GM21737 (cell line): ENCODE results near the gene U2AF2.
A peak's percentile ranks its signal among the peaks of the same experiment; 100 is the strongest.

Source experiments
- ATAC-seq: cut with Tn5 transposase; IDR thresholded peaks from one replicate; pipeline ENCODE4 v1.9.1; 2021; ENCODE audit warnings: mild to moderate bottlenecking, moderate library complexity; ENCODE audit not compliant: unreplicated experiment

U2AF2 gene

DNA sequence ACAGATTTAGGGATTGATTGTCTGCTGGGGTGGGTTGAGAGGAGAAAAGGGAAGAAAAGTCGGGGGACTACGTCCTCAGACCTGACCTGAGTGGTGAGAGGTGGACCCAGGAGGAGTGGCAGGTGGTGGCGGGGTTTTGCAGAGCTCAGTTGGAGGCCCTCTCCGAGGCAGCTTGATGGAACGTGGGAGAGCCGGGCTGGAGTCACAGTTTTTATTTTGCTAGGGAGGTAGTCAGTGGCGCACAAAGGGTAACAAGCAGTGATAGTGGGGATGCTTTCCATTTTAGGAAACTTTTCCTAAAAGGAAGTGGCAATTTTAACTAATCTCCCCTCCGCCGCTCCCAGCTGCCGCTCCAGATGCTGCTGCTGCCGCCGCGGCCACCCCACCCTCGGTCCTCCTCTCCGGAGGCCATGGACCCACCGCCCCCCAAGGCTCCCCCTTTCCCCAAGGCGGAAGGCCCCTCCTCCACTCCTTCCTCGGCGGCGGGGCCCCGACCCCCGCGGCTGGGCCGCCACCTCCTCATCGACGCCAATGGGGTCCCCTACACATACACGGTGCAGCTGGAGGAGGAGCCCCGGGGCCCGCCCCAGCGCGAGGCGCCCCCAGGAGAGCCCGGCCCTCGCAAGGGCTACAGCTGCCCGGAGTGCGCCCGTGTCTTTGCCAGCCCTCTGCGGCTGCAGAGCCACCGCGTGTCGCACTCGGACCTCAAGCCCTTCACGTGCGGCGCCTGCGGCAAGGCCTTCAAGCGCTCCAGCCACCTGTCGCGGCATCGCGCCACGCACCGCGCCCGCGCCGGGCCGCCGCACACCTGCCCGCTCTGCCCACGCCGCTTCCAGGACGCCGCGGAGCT, 12.5 kb upstream of the U2AF2 start:
- no peak for ATAC-seq

DNA sequence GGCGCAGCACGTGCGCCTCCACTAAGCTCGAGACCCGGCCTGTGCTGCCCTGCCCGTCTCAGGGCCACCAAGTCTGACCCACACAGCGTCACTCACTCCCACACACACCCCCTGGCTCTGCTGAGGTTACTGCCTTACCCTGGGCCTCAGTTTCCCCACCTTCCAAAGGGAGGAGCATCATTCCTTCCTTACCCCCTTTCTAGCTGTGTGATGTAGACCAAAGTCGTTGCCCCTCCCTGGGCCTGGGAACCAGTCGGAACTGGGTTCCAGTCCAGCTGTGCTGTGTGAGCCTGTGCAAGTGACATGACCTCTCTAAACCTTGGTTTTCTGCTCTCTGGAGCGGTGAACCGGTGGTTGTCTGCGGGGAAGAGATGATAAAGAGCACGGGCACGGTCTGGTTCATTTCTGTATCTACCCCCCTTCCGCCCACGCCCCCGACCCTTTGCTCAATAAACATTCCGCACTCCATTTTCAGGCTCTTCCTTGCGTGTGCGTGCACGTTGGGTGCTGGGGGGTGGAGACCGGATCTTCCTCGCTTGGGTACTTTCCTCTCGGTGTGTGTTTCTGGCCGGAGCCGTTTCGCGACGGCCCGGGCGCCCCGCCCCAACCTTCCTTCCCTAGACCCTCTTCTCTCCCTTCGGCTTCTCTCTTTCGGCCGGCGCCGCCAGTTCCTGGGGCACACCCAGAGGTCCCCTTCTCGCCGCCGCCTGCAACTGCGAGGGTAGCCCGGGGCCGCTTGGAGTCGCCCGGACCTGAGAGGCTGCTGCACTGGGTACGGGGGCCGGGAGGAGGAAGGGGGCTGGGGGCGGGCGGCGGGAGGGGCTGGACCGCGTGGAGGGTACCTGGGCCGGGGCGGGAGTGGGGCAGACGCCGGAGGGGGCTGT, 11.6 kb upstream of the U2AF2 start, which contains the start of gene ZNF581:
Gene ZNF581, plus strand, starts transcription at position 647 of the 884 bp plus-strand sequence. CDS start 923 bp downstream, outside the sequence.
- no peak for ATAC-seq

DNA sequence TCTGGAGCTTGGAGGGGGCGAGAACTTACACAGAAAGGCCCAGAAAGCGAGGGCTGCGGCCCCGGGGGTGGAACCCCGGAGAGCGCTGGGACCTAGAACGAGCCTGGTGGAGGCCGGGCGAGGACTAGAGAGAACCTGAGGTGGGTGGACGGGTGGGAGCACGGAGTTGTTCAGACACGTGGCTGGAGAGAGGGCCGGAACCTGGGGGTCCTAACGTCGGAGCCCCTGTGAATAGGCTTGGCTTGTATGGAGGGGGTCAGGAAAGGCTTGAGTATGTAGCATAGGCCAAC, 11.0 kb upstream of the U2AF2 start:
- ATAC-seq = no peak

DNA sequence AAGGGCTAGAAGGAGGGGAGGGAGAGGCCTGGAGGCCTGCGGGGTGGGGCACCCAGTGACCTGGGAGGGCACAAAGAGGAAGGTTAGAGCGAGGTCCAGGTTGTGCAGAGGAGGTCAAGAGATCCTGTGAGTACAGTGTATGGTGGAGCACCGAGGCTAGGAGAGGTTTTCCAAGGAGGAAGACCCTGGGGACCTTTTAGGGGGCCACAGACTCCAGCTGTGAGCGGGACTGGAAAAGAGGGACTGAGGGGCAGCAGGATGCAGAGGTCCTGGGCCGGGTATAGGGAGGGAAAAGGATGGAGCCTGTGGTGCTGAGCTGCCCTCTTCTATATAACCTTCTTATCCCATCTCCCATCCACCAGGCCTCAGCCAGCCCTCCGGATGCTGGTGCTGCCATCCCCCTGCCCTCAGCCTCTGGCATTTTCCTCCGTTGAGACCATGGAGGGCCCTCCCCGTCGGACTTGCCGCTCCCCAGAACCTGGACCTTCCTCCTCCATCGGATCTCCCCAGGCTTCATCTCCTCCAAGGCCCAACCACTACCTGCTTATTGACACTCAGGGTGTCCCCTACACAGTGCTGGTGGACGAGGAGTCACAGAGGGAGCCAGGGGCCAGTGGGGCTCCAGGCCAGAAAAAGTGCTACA, 10.5 kb upstream of the U2AF2 start:
- no peak for ATAC-seq

DNA sequence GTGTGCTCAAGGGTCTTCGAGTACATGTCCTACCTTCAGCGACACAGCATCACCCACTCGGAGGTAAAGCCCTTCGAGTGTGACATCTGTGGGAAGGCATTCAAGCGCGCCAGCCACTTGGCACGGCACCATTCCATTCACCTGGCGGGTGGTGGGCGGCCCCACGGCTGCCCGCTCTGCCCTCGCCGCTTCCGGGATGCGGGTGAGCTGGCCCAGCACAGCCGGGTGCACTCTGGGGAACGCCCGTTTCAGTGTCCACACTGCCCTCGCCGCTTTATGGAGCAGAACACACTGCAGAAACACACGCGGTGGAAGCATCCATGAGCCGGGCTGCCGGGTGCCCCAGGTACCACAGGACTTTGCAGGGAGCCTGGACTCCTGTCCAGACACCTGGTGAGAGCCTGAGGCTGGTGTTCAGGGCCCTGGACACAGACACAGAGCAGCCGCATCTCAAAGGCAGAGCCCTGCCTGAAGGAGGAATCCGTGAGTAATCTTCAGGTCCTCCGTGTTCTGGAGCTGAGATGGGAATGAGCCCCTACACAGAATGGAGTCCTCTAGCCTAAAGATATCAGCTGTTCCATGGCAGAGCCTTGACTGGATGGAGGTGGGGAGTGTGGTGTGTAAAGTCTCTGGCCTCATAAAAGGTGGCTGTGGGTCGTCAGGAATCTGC, 9.9 kb upstream of the U2AF2 start:
- ATAC-seq = no peak

DNA sequence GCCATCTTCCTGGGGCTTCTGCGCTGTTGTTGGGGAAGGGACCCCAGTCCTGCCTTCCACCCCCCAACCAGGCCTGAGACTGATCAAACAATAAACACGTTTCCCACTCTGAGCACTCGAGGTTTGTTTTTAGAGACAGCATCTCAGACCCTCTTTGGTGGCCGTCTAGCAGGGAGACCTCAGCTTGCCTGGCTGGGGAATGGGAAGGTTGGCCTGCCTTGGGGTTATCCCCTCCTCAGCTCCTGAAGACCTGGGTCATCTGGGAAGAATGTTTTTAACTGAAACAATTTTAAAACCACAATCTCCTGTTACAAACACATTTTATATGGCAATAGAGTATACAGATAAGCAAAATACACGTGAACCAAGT, 9.3 kb upstream of the U2AF2 start:
- ATAC-seq = no peak

DNA sequence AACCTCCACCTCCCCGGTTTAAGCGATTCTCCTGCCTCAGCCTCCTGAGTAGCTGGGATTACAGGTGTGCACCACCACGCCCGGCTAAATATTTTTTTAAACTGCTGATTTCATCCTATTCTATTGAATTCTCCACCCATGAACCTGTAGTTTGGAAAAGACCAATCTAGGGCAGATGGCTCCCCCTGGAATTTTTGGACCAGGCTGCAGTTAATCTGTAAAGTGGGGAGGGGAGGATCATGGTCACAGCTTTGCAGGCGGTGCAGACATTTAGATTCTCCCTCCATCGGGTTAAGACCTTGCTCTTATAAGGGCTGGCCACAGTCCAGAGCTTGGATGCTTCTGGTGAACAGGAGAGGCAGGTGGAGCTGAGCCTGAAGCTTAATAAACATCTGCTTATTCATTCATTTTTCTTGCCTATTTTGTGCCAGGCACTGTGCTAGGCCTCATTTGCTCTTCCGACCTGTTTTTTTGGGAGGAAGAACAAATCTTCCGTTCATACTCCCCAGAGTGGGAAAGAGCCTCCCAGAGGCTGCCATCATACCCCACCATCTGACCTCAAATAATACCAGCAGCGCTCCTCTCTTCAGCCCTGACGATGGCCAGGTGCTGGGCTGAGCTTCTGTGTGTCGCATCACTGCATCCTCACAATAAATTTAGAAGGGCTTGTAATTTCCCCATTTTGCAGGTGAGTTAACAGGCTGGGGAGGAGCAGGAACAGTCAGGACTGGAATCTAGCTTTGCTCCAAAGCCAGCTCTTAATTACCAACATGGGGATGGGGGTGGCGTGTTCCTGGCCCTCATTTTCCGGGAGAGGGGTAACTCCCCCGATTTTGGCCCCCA, 7.7 kb upstream of the U2AF2 start:
- ATAC-seq = no peak

DNA sequence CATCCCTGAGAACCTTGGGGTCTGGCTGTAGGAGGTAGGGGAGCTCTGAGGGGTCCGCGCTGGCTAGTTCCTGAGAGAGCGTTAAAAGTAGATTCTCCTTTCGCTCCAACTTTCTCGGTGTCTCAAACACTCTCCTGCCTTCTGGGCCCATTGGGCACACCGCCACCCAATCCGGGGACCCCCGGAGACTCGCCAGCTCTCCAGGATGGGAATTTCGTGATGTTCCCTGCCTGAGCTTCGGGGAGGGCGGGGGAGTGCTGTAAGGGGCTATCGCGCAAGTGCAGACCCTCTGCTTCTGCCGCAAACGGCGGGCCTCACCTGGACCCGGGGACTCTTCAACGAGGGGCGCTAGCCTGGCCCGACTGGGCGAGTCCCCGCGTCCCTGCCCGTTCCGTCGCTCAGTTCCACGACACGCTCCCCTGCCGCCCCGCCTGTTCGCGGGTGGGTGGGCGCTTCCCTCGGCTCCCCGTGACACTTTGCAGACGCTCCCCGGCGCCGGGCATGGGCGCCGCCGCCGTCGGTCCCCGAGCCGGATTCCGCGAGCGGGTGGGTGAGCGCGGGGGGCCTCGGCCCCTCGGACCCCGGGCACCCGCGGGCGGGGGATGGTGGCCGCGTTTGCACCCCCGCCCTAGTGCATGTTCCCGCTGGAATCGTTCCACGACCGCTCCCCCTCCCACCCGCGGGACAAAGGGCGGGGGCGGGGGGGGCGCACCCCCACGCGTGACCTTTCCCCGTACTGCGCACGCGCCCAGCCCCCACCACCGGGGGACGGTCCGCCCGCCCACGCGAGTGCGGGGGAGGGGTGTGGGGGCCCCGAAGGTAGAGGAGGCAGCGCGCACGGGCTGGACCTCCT, 6.9 kb upstream of the U2AF2 start, which contains the start of gene CCDC106:
Gene CCDC106, plus strand, starts transcription at position 481 of the 853 bp plus-strand sequence. CDS start 835 bp downstream, outside the sequence.
- no peak for ATAC-seq

DNA sequence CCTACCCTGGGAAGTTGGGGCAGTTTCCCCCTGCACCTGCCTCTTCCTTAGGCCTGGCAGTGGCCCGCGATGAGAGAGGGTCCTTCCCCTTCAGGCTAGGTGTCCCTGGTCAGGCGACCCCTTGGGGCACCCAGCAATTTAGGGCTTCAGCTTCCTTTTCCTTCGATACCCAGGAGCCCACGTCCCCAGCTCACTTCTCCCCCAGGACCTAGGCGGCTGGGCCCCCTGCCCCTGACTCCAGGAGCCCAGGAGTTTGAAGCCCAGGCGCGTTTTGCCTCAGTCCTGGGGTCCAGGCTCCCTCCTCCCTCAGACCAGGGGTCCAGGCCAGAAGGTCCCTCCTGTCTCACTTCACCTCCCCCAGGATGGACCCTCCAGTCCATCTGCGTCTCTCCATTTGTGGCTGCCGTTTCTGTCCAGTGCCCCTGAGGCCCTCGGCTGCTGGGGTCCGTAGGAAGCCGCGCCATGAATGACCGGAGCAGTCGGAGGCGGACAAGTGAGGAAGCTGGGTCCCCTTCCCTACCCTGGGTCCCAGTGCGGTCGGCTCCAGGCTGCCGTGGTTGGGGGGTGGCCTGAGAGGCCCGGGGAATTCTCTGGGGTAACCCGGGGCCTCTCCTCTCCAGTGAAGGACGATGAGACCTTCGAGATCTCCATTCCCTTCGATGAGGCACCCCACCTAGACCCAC, 6.1 kb upstream of the U2AF2 start:
- no peak for ATAC-seq

DNA sequence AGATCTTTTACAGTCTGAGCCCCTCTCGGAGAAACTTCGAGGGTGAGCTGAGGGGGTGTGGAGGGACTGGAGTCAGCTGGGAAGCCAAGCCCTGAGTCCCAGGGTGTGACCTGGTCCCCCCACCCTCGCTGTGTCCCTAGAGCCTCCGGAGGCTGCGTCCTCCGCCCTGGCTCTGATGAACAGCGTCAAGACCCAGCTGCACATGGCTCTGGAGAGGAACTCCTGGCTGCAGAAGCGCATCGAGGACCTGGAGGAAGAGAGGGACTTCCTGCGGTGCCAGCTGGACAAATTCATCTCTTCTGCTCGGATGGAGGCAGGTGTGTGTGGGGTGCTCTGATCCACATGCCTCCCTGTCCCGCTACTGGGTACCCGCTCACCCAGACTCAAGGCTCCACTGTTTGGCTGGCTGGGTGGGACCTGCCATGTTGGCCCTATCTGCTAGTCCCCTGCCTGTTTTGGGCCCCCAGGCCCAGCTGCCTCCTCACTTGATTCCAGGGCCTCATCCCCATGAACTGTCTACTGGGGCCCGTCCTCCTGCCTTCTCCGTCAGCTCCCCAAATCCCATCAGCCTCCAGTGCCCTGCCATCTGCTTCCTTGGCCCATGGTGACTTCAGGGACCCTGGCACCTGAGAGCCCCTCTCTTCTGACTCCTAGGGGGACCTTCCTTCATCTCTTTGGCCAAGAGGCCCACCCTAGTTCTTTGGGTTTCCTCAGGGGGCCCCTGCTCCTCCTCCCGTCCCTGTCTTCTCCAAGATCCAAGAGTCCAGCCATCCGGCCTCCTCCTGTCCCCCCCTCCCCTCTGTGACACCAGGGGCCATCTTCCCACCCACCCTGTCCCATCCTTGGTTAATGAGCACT, 5.3 kb upstream of the U2AF2 start:
- ATAC-seq = no peak

DNA sequence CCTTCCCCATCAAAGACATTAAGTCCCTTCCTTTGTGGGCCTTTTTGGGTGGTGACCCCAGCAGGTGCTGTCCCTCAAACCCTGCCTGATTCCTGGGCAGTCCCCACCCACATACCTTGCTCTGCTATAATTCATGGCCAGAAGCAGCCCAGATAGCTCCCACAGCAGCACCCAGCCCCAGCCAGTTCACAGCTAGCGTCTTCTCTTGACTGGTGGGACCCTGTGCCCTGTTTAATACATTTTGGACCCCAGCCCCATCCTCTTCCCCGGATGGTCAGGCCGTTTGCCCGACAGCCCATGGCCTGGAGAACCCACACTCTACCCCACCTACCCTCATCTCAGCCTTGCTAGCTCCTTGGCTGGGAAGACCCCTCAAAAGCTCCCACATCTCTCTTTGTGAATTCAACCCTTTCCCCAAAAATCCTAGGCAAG, 4.7 kb upstream of the U2AF2 start:
- no peak for ATAC-seq

DNA sequence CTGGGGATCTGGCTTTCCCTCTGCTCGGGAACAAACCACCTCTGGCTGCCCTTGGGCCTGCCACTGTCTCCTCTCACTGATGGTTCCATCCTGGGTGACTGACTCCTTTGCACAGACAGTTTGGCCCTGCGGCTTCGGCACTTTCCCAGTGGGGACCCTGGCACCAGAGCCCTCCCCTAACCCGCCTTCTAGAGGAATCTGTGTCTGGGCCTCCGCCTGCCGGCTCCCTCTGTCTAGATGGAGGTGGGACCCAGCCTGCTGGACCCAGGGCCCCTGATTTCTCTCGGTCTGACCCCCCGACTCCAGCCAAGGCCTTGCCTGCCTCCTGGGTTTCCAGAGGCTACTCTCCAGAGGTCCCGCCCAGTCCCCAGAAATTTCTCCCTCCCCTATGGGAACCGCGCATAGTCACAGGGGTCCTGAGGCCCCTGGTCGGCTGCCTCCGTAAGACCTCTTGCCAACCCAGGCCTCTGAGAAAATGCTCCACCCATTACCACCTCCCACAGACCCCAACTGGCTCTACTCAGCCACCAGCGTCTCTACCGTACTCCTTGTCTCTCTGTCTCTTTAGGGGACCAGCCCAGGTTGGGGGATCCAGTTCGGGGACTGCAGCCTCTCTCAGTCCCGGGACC, 4.1 kb upstream of the U2AF2 start:
- no peak for ATAC-seq

DNA sequence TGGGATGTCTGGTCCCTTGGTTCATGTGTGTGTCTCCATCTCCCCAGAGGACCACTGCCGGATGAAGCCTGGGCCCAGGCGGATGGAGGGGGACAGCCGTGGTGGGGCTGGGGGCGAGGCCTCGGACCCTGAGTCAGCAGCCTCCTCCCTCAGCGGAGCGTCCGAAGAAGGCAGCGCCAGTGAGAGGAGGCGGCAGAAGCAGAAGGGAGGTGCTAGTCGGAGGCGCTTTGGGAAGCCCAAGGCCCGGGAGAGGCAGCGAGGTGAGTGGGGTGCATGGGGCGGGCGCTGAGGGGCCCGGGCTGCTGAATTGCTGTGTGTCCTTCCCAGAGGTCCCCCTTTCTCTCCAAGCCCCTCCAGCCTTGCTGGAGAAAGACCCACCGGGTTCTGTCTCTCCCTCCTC, 3.6 kb upstream of the U2AF2 start:
- ATAC-seq = no peak

DNA sequence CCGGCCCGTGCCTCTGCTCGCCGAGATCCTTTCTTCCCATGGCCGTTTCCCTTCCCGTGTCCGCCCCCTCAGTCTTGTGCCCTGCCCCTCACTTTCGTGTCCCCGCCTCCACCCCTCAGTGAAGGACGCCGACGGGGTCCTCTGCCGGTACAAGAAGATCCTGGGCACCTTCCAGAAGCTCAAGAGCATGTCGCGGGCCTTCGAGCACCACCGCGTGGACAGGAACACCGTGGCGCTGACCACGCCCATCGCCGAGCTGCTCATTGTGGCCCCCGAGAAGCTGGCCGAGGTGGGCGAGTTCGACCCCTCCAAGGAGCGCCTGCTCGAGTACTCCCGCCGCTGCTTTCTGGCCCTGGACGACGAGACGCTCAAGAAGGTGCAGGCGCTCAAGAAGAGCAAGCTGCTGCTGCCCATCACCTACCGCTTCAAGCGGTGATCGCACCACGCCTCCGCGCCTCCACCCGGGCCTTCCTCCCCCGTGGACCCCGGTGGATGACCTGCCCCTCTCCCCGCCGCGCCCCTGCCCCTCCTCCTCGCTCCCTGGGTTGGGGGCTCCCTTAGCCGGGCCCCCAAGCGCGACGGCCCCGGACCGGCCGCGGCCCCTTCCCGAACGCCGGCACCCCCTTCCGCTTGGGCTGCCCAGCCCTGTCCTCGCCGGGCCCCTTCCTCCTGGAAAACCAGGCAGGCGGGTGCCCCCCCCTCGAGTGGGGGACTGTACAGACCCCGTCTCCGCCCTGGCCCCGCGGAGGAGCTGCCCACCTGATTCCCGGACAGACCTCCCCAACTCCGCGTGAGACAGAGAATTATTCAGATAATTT, 2.3 kb upstream of the U2AF2 start:
- no peak for ATAC-seq

DNA sequence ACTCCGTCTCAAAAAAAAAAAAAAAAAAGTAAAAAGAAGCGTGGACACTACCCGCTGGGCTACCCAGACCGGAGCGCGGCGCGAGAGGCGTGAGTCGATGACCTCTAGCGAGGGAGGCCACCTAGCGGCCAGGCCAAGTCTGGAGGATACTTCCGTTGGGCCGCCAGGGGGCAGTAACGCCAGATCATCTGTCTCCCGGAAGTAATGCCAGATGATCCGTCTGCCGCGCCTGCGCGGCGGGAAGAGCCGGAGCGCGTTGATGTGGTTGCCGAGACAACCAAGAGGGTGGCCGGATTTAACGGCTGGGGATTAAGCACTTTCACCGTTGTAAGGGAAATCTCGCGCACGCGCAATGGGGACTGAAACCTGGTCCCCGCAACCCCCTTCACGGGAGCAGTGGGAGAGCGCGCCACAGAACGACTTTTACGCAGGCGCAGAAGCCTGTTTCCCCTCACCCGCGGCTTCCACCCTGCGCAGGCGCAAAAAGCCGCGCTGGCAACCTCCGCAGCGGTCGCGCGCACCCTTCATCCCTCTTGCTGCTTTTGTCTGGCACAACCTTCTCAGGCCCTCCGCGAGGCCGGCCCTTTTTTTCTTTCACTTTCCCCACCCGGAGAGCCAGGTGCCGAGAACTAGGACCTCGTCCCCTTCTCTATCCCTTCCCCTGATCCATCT, 1.0 kb upstream of the U2AF2 start:
- peak; percentile 35 for ATAC-seq
